ENCODE results near the gene VWC2L.

Gene VWC2L

DNA sequence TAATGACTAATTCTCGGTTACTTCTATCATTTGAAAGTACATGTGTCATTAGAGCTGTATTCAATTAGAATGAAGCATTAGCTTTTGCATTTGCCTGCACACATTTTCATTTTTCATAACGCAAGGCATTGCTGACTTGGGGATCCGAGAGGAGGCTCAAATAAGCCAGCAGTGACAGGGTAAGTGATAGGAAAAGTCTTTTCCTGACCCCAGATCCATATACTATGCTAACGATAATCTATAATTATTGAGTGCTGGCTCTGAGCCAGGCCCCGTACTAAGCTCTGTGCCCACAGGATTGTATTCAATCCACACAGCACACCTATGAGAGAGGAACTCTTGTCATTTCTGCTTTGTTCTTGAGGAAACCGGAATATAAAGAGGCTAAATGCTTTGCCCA lies 168.2 kb downstream of the VWC2L start:
- Mint-ChIP-seq H3K27ac (no peak overlapping the region), H3K27me3 (peaks cover 5% of the 10 kb centered on the region), H3K4me3 (no peak overlapping the region), H3K36me3 (no peaks in the 10 kb centered on the region), H3K4me1 (no peaks in the 10 kb centered on the region), H3K9me3 (no peaks in the 10 kb centered on the region)

- Mint-ChIP-seq H3K27ac (no peak overlapping the region), H3K36me3 (no peaks in the 10 kb centered on the region), H3K9me3 (no peaks in the 10 kb centered on the region), H3K4me1 (no peaks in the 10 kb centered on the region), H3K4me3 (no peak overlapping the region), H3K27me3 (peaks cover 2% of the 10 kb centered on the region)
Observed at GRCh38 chr2:214587442-214587841, 176.6 kb downstream of the VWC2L start.

DNA sequence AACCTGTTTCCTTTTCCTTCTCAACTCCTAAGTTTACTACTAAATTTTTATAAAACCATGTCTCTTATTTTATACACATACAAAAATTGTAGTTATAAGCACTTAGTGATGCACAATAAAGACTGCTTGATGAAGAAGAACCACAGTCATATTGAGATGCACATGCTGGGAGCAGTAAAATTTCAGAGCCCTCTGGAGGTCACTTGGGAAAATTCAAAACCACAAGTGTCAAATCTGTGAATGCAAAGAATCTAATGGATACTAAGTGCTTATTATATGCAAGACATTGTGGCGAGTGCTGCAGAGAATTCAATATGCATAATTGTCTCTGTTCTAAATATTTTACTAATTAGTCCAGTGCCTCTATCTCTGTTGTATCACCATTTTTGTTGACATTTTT lies 180.5 kb downstream of the VWC2L start:
- H3K36me3 Mint-ChIP-seq = no peaks in the 10 kb centered on the region
- H3K4me1 Mint-ChIP-seq = no peaks in the 10 kb centered on the region
- no peaks in the 10 kb centered on the region for H3K27me3 Mint-ChIP-seq
- no peak overlapping the region for H3K4me3 Mint-ChIP-seq
- H3K9me3 Mint-ChIP-seq = no peaks in the 10 kb centered on the region
- H3K27ac Mint-ChIP-seq = no peak overlapping the region

DNA sequence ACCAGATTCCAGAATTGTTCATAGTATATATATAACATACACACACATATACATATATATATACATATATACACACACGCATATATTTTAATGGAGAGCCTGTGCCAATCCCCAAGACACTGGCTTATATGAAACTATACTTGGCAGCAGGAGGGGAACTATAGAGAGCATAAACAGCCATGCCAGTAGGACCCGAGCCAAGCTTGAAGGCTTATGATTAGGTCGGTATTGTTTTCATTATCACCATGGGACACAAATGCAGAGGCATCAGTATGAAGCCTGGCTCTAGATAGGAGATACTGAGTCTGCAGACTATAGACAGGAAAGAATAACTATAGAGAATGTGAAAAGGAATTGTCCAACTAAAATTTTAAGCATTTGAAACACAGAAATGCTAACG lies 181.2 kb downstream of the VWC2L start:
- Mint-ChIP-seq H3K27me3 (no peaks in the 10 kb centered on the region), H3K9me3 (no peaks in the 10 kb centered on the region), H3K4me3 (no peak overlapping the region), H3K4me1 (no peaks in the 10 kb centered on the region), H3K36me3 (no peaks in the 10 kb centered on the region), H3K27ac (no peak overlapping the region)

DNA sequence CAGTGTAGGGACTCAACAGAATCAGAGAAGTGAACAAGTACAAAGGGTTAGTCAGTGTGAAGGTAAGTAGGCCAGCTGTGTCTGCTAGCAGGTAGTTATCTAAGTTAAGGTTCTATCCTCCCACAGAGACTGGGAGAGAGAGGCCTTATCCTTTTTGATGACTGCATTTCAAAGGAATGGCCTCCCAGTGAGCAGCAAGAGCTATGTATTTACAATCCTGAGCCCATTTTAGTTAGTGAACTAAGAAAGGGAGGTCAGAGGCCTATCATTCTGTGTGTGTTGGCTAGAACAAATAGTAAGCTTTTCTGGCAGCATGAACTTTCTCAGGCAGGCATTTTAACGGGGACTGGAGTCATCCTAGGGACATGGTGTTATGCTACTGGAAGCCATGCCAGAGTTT lies 182.9 kb downstream of the VWC2L start:
- Mint-ChIP-seq H3K4me1 (no peaks in the 10 kb centered on the region), H3K36me3 (no peaks in the 10 kb centered on the region), H3K27ac (no peak overlapping the region), H3K27me3 (no peaks in the 10 kb centered on the region), H3K4me3 (no peak overlapping the region), H3K9me3 (no peaks in the 10 kb centered on the region)

DNA sequence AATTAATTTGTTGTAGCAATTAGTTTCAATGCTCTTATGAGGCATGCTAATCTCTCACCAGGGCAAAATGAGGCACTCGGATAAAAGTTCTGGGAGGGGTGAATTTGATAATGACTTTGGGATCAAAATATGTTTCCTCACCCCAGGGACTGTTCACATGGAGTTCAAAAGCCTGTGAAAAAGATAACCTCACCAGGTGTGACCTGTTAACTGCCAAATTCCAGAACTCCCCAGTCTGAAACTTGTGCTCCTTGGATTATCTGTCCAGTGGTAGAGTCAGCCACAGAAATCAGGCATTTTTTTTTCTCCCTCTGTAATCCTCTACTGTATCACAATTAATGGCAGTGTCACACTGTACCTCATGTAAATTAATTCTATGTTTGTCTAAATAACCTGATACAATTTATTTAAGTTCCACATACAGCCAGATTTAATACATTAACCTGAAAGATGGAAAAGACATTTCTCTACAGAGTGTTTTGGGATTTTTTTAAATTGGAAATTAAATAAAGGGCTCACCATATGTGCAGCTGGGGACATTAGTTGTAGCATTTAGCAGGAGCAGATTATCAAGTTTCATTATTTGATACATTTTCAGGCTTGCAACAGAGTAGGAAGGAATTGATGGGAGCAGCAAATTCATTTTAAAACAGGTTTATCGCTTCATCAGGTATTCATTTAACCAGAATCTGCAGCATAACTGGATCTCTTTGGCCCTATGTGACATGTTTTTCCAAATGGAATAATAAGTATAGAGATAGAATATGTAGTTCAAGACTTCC lies 191.2 kb downstream of the VWC2L start:
- no peaks in the 10 kb centered on the region for H3K36me3 Mint-ChIP-seq
- no peaks in the 10 kb centered on the region for H3K27me3 Mint-ChIP-seq
- no peaks in the 10 kb centered on the region for H3K9me3 Mint-ChIP-seq
- no peaks in the 10 kb centered on the region for H3K4me1 Mint-ChIP-seq
- no peak overlapping the region for H3K27ac Mint-ChIP-seq
- no peak overlapping the region for H3K4me3 Mint-ChIP-seq

- H3K36me3 Mint-ChIP-seq = no peaks in the 10 kb centered on the region
- H3K4me1 Mint-ChIP-seq = no peaks in the 10 kb centered on the region
- H3K4me3 Mint-ChIP-seq = no peak overlapping the region
- H3K9me3 Mint-ChIP-seq = no peaks in the 10 kb centered on the region
- no peak overlapping the region for H3K27ac Mint-ChIP-seq
- H3K27me3 Mint-ChIP-seq = no peaks in the 10 kb centered on the region
Observed at GRCh38 chr2:214604861-214605260, 194.0 kb downstream of the VWC2L start.

GRCh38 chr2:214607051-214607450 lies 196.2 kb downstream of the VWC2L start:
- Mint-ChIP-seq H3K9me3 (no peaks in the 10 kb centered on the region), H3K4me3 (no peak overlapping the region), H3K27me3 (peaks cover 6% of the 10 kb centered on the region), H3K36me3 (no peaks in the 10 kb centered on the region), H3K27ac (no peak overlapping the region), H3K4me1 (no peaks in the 10 kb centered on the region)

- peaks cover 6% of the 10 kb centered on the region for H3K27me3 Mint-ChIP-seq
Observed at GRCh38 chr2:214611015-214611414, 200.2 kb downstream of the VWC2L start.

GRCh38 chr2:214624166-214624760 lies 213.4 kb downstream of the VWC2L start:
- no peaks in the 10 kb centered on the region for H3K27me3 Mint-ChIP-seq
- H3K4me1 Mint-ChIP-seq = no peaks in the 10 kb centered on the region
- H3K9me3 Mint-ChIP-seq = no peaks in the 10 kb centered on the region
- H3K27ac Mint-ChIP-seq = no peak overlapping the region
- H3K36me3 Mint-ChIP-seq = no peaks in the 10 kb centered on the region
- H3K4me3 Mint-ChIP-seq = no peak overlapping the region

More at GRCh38 chr2:214611015-214611414, 200.2 kb downstream of the VWC2L start:
- H3K4me3 Mint-ChIP-seq = no peak overlapping the region
- H3K9me3 Mint-ChIP-seq = no peaks in the 10 kb centered on the region
- no peaks in the 10 kb centered on the region for H3K4me1 Mint-ChIP-seq
- no peaks in the 10 kb centered on the region for H3K36me3 Mint-ChIP-seq
- H3K27ac Mint-ChIP-seq = no peak overlapping the region

DNA sequence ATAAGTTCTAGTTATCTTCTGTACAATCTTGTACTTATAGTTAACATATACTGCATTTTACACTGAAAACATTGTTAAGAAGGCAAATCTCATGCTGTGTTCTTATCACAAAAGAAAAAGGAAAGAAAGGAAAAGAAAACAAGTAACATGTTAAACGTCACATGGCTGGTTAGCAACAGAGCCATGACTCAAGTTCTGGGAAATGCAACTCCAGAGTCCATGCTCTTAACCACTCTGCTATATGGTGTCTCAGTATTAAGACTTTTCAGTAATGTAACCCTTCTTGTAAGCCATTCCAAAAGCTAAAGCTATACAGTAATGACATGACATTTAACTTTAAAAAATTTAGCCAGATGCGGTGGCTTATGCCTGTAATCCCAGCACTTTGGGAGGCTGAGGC lies 217.2 kb downstream of the VWC2L start:
- no peak overlapping the region for H3K27ac Mint-ChIP-seq
- no peaks in the 10 kb centered on the region for H3K9me3 Mint-ChIP-seq
- no peak overlapping the region for H3K4me3 Mint-ChIP-seq
- no peaks in the 10 kb centered on the region for H3K4me1 Mint-ChIP-seq
- H3K27me3 Mint-ChIP-seq = no peaks in the 10 kb centered on the region
- H3K36me3 Mint-ChIP-seq = no peaks in the 10 kb centered on the region

Data from activated naive CD4-positive, alpha-beta T cell treated with anti-CD3 and anti-CD28 coated beads, Interleukin-2, amount 50 U/mL, for 24 hours (primary cell).